ENCODE measurements around the gene PIGW. TPM values are rescaled to one million over a fixed set of nuclear protein-coding genes. Genes with fewer than 3 reads are reported as not detected.

PIGW gene
- total and polyA plus RNA-seq, 2 of the 8 experiments (the other 6 are each of a cell fraction or from before 2014, with no cell fraction given), result 12.1 to 28.9 TPM

GRCh38 chr17:36546418-36547093 lies 11.8 kb downstream of the PIGW start:
- no peak overlapping the region for H2AFZ ChIP-seq (ENCODE audit: low read length)
- H4K20me1 ChIP-seq (replicated peaks in 1 of 2; ENCODE audit: control insufficient read depth in 1 of 2, insufficient read depth in 2 of 2, low read length in 2 of 2), result peaks cover 0 to 3% of the 10 kb centered on the region in 2 experiments
- H3K4ac ChIP-seq (replicated peaks; ENCODE audit: insufficient read length, low read depth, low read length), result no peak overlapping the region
- no peaks in the 10 kb centered on the region for H3K27me3 ChIP-seq (replicated peaks in 1 of 4; ENCODE audit: control insufficient read depth in 3 of 4, extremely low read depth in 1 of 4, insufficient read depth in 3 of 4, low read length in 3 of 4)
- H3K9me3 ChIP-seq (ENCODE audit: insufficient read depth in 2 of 2, low read depth in 1 of 2, low read length in 1 of 2), result no peaks in the 10 kb centered on the region
- H2BK15ac ChIP-seq (ENCODE audit: low read length), result no peak overlapping the region
- no peak for DNase-seq (ENCODE audit: low read depth in 1 of 2, low spot score in 2 of 2)
- CTCF ChIA-PET (ENCODE audit: partially characterized antibody), result interaction anchor here (0.9 to 1.0 kb wide), 2 partner anchors 56 to 79 kb away, joined by 3 read pairs; no protein-coding TSS in a partner anchor
- peak overlapping the region in 3 of 4 experiments; percentile 84 to 92 (median 91); a peak in 5 of 7 replicates for H3K9ac ChIP-seq (replicated peaks in 1 of 4; ENCODE audit: extremely low read depth in 1 of 4, low read depth in 3 of 4, low read length in 3 of 4)
- H3K79me1 ChIP-seq (ENCODE audit: low read depth, low read length), result peaks cover 6% of the 10 kb centered on the region
- no peak overlapping the region for H3K23ac ChIP-seq (ENCODE audit: insufficient read length)
- H3K79me2 ChIP-seq (ENCODE audit: control insufficient read depth in 1 of 2, insufficient read depth in 2 of 2, low read length in 2 of 2), result peaks cover 6 to 63% of the 10 kb centered on the region in 2 experiments; a peak in 3 of 4 replicates
- peak overlapping the region; percentile 73 to 95 (median 90) for H3K4me3 ChIP-seq (ENCODE audit: extremely low read depth in 1 of 4, insufficient read depth in 2 of 4, low read depth in 3 of 4, low read length in 4 of 4)
- H3K56ac ChIP-seq (replicated peaks; ENCODE audit: insufficient read length, low read depth, low read length), result no peak overlapping the region
- H3K27ac ChIP-seq (ENCODE audit: low read depth, low read length), result no peak overlapping the region
- no peak overlapping the region for H2BK12ac ChIP-seq (ENCODE audit: low read depth, low read length)
- peaks cover 0 to 5% (median 1%) of the 10 kb centered on the region in 4 experiments; a peak in 2 of 7 replicates for H3K4me1 ChIP-seq (replicated peaks in 1 of 4; ENCODE audit: control insufficient read depth in 3 of 4, insufficient read depth in 4 of 4, low read length in 3 of 4)
- no peak overlapping the region for H4K8ac ChIP-seq (ENCODE audit: extremely low read depth, insufficient read depth, low read length)
- no peak overlapping the region for H2BK120ac ChIP-seq (replicated peaks; ENCODE audit: low read depth, low read length)
- peaks cover 12% of the 10 kb centered on the region for H3K23me2 ChIP-seq (ENCODE audit: low read depth, low read length)
- H3K14ac ChIP-seq (ENCODE audit: insufficient read length), result no peak overlapping the region
- POLR2A ChIA-PET (ENCODE audit: partially characterized antibody), result interaction anchor here (1.0 to 4.1 kb wide), 6 partner anchors 10 to 63 kb away, joined by 3 to 101 read pairs (median 7); partner anchors contain the start of genes DHRS11, MYO19 and PIGW
- no peak overlapping the region for H4K91ac ChIP-seq (replicated peaks; ENCODE audit: insufficient read length, low read length)
- FAIRE-seq, result no peak
- no peaks in the 10 kb centered on the region for H3K36me3 ChIP-seq (ENCODE audit: control insufficient read depth in 2 of 4, insufficient read depth in 4 of 4, low read length in 3 of 4)
- no peak overlapping the region; the same call in 1 of the 2 replicates for H3K18ac ChIP-seq (ENCODE audit: extremely low read depth, low read length)
- no peak overlapping the region for H2BK5ac ChIP-seq (ENCODE audit: low read depth, low read length)
- peak overlapping the region; percentile 85 to 93 for H3K4me2 ChIP-seq (ENCODE audit: insufficient read depth in 1 of 2, low read depth in 2 of 2, low read length in 2 of 2)
- WGBS, 2 experiments (ENCODE audit: extremely low coverage in 1 of 2, insufficient coverage in 1 of 2, insufficient read length in 1 of 2, insufficient replicate concordance in 2 of 2, low coverage in 1 of 2, low lambda C conversion rate in 2 of 2, missing lambda C conversion rate in 1 of 2), result 46% methylated on average over 7 of the region's 7 CpGs; no CpG with 5 or more reads in 1 of the 2 experiments
- H2AK5ac ChIP-seq (ENCODE audit: low read depth, low read length), result no peak overlapping the region
- peak overlapping the region; percentile 28 for H4K5ac ChIP-seq (ENCODE audit: insufficient read length, low read depth, low read length)
- no peak overlapping the region for H2BK20ac ChIP-seq (ENCODE audit: low read length)
- TF ChIP-seq MAX (IDR thresholded peaks at IDR 0.05), result no peak
- TF ChIP-seq SP4 (IDR thresholded peaks at IDR 0.05; ENCODE audit: low read length), result no peak
- TF ChIP-seq E2F6 (IDR thresholded peaks at IDR 0.05), result no peak
- no peak for TF ChIP-seq USF2 (IDR thresholded peaks at IDR 0.05; ENCODE audit: low read length)

Data from H1 (cell line).